ENCODE data around the gene IGFL1. TPM values are rescaled to one million over a fixed set of nuclear protein-coding genes. Genes with fewer than 3 reads are reported as not detected.

The IGFL1 gene
- total and polyA plus RNA-seq, 2 of the 8 experiments (the other 6 are each of a cell fraction or from before 2014, with no cell fraction given): not detected

GRCh38 chr19:46269101-46269500 is 39.6 kb downstream of the IGFL1 start:
- WGBS, 2 experiments (ENCODE audit: extremely low coverage in 1 of 2, insufficient coverage in 1 of 2, insufficient read length in 1 of 2, insufficient replicate concordance in 2 of 2, low coverage in 1 of 2, low lambda C conversion rate in 2 of 2, missing lambda C conversion rate in 1 of 2): 96% methylated on average over 7 of the region's 7 CpGs; no CpG with 5 or more reads in 1 of the 2 experiments
- TF ChIP-seq CTBP2 (IDR thresholded peaks at IDR 0.05; ENCODE audit: borderline replicate concordance, insufficient read depth, insufficient read length, low read length) (no peak), MAFK (IDR thresholded peaks at IDR 0.05; ENCODE audit: low read depth, low read length) (no peak), CBX8 (IDR thresholded peaks at IDR 0.05; ENCODE audit: borderline replicate concordance, low read depth, low read length) (no peak), SP2 (IDR thresholded peaks at IDR 0.05; ENCODE audit: low read length) (no peak), BCL11A (IDR thresholded peaks at IDR 0.05; ENCODE audit: low read depth in 2 of 2, low read length in 2 of 2) (no peak), CEBPB (IDR thresholded peaks at IDR 0.05; ENCODE audit: low read depth, low read length) (no peak), POLR2AphosphoS5 (IDR thresholded peaks at IDR 0.05; ENCODE audit: low read depth, low read length) (no peak), MAX (IDR thresholded peaks at IDR 0.05) (no peak), SIN3A (conservative IDR thresholded peaks at IDR 0.05 in 1 of 2, IDR thresholded peaks at IDR 0.05 in 1 of 2; ENCODE audit: low read depth in 1 of 2, low read length in 2 of 2) (no peak), TAF7 (optimal IDR thresholded peaks at IDR 0.05; ENCODE audit: borderline replicate concordance, low read depth, low read length) (no peak), KDM4A (IDR thresholded peaks at IDR 0.05; ENCODE audit: low read depth, low read length, severe bottlenecking) (no peak), SP1 (IDR thresholded peaks at IDR 0.05; ENCODE audit: low read depth, low read length) (no peak), RFX5 (IDR thresholded peaks at IDR 0.05; ENCODE audit: borderline replicate concordance, low read depth, low read length) (no peak), CHD2 (IDR thresholded peaks at IDR 0.05; ENCODE audit: low read length) (no peak), JUND (IDR thresholded peaks at IDR 0.05; ENCODE audit: low read length) (no peak)

More at GRCh38 chr19:46269101-46269500, 39.6 kb downstream of the IGFL1 start:
- H2AK5ac ChIP-seq (ENCODE audit: low read depth, low read length): no peak overlapping the region
- H3K14ac ChIP-seq (ENCODE audit: insufficient read length): no peak overlapping the region
- H2BK120ac ChIP-seq (replicated peaks; ENCODE audit: low read depth, low read length): no peak overlapping the region
- no peak for DNase-seq (ENCODE audit: low read depth in 1 of 2, low spot score in 2 of 2)
- H3K9me3 ChIP-seq (ENCODE audit: insufficient read depth in 2 of 2, low read depth in 1 of 2, low read length in 1 of 2): no peaks in the 10 kb centered on the region
- H3K4ac ChIP-seq (replicated peaks; ENCODE audit: insufficient read length, low read depth, low read length): no peak overlapping the region
- H3K23me2 ChIP-seq (ENCODE audit: low read depth, low read length): no peaks in the 10 kb centered on the region; the same call in 1 of the 2 replicates
- no peak overlapping the region for H3K56ac ChIP-seq (replicated peaks; ENCODE audit: insufficient read length, low read depth, low read length)
- no peak overlapping the region for H3K18ac ChIP-seq (ENCODE audit: extremely low read depth, low read length)
- no peak overlapping the region for H4K8ac ChIP-seq (ENCODE audit: extremely low read depth, insufficient read depth, low read length)
- no peak overlapping the region for H3K4me3 ChIP-seq (ENCODE audit: extremely low read depth in 1 of 4, insufficient read depth in 2 of 4, low read depth in 3 of 4, low read length in 4 of 4)
- no peaks in the 10 kb centered on the region for H3K79me2 ChIP-seq (ENCODE audit: control insufficient read depth in 1 of 2, insufficient read depth in 2 of 2, low read length in 2 of 2)
- H3K36me3 ChIP-seq (ENCODE audit: control insufficient read depth in 2 of 4, insufficient read depth in 4 of 4, low read length in 3 of 4): no peaks in the 10 kb centered on the region
- no peaks in the 10 kb centered on the region for H4K20me1 ChIP-seq (replicated peaks in 1 of 2; ENCODE audit: control insufficient read depth in 1 of 2, insufficient read depth in 2 of 2, low read length in 2 of 2)
- no peak for FAIRE-seq
- no peak overlapping the region for H3K9ac ChIP-seq (replicated peaks in 1 of 4; ENCODE audit: extremely low read depth in 1 of 4, low read depth in 3 of 4, low read length in 3 of 4)
- no peak overlapping the region for H2BK12ac ChIP-seq (ENCODE audit: low read depth, low read length)
- ChIA-PET POLR2A (ENCODE audit: partially characterized antibody) (interaction anchor here (0.8 to 1.4 kb wide), 3 partner anchors 135 to 189 kb away, joined by 3 read pairs; no protein-coding TSS in a partner anchor), CTCF (ENCODE audit: partially characterized antibody) (interaction anchor here (0.6 to 18.7 kb wide), 11 partner anchors 12 to 1090 kb away, joined by 3 to 365 read pairs (median 3); partner anchors contain the start of gene PPP5C)
- H4K91ac ChIP-seq (replicated peaks; ENCODE audit: insufficient read length, low read length): no peak overlapping the region
- H3K4me2 ChIP-seq (ENCODE audit: insufficient read depth in 1 of 2, low read depth in 2 of 2, low read length in 2 of 2): no peak overlapping the region
- no peak overlapping the region for H2BK15ac ChIP-seq (ENCODE audit: low read length)
- no peak overlapping the region for H2BK5ac ChIP-seq (ENCODE audit: low read depth, low read length)
- H3K27ac ChIP-seq (ENCODE audit: low read depth, low read length): no peak overlapping the region
- H2AFZ ChIP-seq (ENCODE audit: low read length): no peak overlapping the region
- H3K4me1 ChIP-seq (replicated peaks in 1 of 4; ENCODE audit: control insufficient read depth in 3 of 4, insufficient read depth in 4 of 4, low read length in 3 of 4): peaks cover 7 to 12% (median 9%) of the 10 kb centered on the region in 4 experiments
- no peaks in the 10 kb centered on the region for H3K79me1 ChIP-seq (ENCODE audit: low read depth, low read length)
- no peak overlapping the region for H2BK20ac ChIP-seq (ENCODE audit: low read length)
- no peaks in the 10 kb centered on the region for H3K27me3 ChIP-seq (replicated peaks in 1 of 4; ENCODE audit: control insufficient read depth in 3 of 4, extremely low read depth in 1 of 4, insufficient read depth in 3 of 4, low read length in 3 of 4)
- H3K23ac ChIP-seq (ENCODE audit: insufficient read length): no peak overlapping the region
- H4K5ac ChIP-seq (ENCODE audit: insufficient read length, low read depth, low read length): no peak overlapping the region

Measured in H1 (cell line).